GM12891 (cell line): Measurements from ENCODE around the gene NCS1.
"Not testable (repeated sequence)": the region's sequence is repeated elsewhere in the genome, so short reads cannot be mapped to it uniquely, and the experiment has no call there.

ENCODE experiments used
- DNase-seq: peaks from one replicate; pipeline ENCODE4 v3.0.0; 2011; ENCODE audit warnings: low spot score; ENCODE audit not compliant: insufficient read length
- FAIRE-seq: peaks from 2 replicates; lab custom pipeline; 2011; peaks lifted over from hg19 to GRCh38; lab: Jason Lieb, UNC
- PAX5 ChIP-seq: IDR thresholded peaks from 2 replicates; pipeline ENCODE4 v1.6.1; 2011; ENCODE audit warnings: low read length, moderate library complexity, mild to moderate bottlenecking; ENCODE audit not compliant: insufficient read depth, severe bottlenecking
- POLR2A ChIP-seq: IDR thresholded peaks from 2 replicates; pipeline ENCODE4 v1.6.1; 2011; ENCODE audit warnings: low read depth, low read length, control low read depth
- POLR2AphosphoS5 ChIP-seq: IDR thresholded peaks from 2 replicates; pipeline ENCODE4 v1.6.1; 2011; ENCODE audit warnings: low read depth, low read length, control low read depth
- POU2F2 ChIP-seq: IDR thresholded peaks from 2 replicates; pipeline ENCODE4 v1.6.1; 2011; ENCODE audit warnings: low read depth, mild to moderate bottlenecking, control low read depth, low read length, moderate library complexity
- SPI1 ChIP-seq: IDR thresholded peaks from 2 replicates; pipeline ENCODE4 v1.6.1; 2011; ENCODE audit warnings: low read depth, low read length, control low read depth
- TAF1 ChIP-seq: IDR thresholded peaks from 2 replicates; pipeline ENCODE4 v1.6.1; 2011; ENCODE audit warnings: low read depth, low read length, control low read depth

The NCS1 gene

DNA sequence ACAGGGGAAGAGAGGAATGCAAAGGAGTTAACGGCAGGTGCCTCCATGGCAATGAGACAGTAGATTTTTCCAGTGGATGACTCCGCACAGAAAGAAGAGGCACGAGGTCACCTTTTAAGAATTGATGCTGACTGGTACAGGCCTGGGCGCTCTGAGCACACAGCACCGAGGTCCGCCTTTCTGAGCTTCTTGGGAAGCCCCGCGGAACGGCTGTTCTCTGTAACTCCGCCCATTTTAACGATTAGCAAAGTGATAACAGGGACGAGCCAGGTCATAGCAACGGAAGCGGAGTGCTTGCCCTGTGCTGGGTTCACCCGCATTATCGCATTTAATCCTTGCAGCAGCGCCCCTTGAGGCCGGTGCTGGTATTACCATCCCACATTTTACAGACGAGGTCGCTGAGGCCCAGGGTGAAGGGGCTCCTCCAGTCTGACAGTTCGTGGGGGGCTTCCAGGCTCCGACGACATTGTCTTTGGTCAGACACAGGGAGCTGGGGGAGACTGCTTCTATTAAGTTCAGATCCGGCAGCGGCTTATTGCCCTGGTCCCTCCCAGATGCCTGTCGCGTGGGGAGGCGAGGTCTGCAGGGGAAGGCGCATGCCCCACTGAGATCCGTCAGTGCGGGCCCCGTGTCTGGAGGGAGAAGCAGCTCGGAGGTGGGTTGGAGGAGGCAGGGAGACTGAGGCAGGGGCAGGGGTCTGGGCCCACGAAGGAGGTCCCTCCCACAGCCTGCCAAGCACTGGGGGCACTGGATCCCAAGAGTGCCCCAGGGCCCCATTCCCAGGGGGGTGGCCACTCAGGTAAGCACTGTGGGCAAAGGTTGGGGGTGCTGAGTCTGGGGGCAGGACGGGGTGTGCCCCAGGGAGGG, 71.0 kb downstream of the NCS1 start:
- peak; percentile 75 for DNase-seq
- peak; percentile 87 for FAIRE-seq
- TF ChIP-seq SPI1: no peak
- no peak for TF ChIP-seq PAX5
- no peak for TF ChIP-seq TAF1
- peak; percentile 83; the same call in 1 of the 2 replicates for TF ChIP-seq POU2F2

DNA sequence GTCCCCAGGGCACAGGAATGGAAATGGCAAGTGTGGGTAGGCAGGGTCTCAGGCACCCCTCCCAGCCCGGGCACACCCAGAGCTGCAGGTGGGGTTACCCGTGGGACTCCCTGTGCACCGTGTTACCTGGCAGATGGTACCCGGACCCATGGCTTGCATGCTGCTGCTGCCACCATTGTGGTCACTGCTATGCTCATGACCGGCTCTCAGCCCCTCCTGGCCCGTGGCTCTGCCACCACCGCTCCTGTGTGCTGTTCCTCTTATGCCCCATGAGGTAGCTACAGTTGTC, 71.6 kb downstream of the NCS1 start:
- FAIRE-seq (no peak), DNase-seq (no peak)
- TF ChIP-seq POLR2A (no peak), POU2F2 (no peak), TAF1 (no peak), PAX5 (no peak), POLR2AphosphoS5 (no peak), SPI1 (no peak)

DNA sequence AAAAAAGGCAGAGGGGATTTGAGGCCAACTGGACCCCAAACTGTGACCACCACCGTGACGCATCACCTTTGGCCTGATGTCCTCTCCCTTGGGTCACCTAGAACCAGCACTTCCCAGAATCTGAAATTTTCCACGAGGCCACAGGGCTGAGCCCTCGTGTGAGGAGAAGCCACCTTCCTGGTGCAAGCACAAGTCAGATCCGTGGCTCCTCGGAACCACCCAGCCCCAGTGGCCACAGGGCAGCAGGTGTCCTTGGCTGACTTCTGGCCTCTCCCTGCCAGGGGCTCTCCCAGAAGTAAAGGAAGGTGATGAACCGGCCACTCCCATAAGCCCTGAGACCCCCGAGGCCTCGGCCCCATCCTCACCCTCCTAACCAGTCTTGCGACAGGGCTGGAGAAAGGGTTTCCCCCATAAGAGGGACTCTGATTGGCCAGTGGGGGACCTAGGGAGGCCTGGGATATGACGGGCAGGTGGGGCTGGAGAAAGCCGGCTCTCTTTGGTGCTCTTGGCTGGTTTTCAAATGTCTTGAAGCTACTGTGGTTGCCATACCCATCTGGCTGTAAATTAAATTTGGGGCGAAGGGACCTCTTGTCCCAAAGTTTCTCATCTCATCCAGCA, 72.5 kb downstream of the NCS1 start:
- DNase-seq: no peak
- no peak for FAIRE-seq
- TF ChIP-seq POLR2AphosphoS5: no peak
- no peak for TF ChIP-seq POU2F2
- no peak for TF ChIP-seq SPI1
- no peak for TF ChIP-seq PAX5
- no peak for TF ChIP-seq POLR2A
- no peak for TF ChIP-seq TAF1

DNA sequence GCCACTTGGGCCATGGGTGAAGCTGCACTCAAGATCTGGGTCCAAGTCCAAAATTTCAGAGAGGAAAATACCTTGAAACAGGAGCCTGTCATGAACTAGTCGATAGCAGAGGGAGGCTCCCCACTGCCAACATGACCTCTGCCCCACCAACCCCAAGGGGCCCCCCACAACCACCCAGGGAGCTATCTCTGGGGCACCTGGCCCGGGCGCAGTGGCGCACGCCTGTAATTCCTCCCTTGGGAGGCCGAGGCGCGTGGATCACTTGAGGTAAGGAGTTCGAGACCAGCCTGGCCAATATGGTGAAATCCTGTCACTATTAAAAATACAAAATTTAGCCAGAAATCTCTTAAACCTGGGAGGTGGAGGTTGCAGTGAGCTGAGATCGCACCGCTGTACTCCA, 73.3 kb downstream of the NCS1 start:
- no peak for DNase-seq
- FAIRE-seq: no peak
- TF ChIP-seq TAF1: no peak
- TF ChIP-seq POLR2AphosphoS5: no peak
- no peak for TF ChIP-seq POU2F2
- TF ChIP-seq POLR2A: no peak
- no peak for TF ChIP-seq SPI1
- TF ChIP-seq PAX5: no peak

DNA sequence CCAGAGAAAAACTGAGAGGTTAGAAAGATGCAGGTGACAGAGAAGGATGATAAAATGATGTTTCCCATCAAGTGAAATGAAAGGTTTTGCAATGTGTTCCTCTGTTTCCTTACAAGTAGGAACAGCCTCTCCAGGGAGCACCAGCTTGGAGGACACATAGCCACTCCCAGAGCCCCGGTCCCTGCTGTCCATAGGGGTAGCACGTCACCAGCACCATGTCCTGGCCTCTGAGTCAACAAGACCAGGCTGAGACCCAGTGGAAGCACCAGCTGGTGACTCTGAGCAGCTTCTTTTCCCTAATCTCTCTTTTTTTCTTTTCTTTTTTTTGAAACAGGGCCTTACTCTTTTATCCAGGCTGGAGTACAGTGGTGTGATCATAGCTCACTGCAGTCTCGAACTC, 73.9 kb downstream of the NCS1 start:
- FAIRE-seq (no peak), DNase-seq (no peak)
- TF ChIP-seq SPI1 (no peak), PAX5 (no peak), TAF1 (no peak), POLR2A (no peak), POLR2AphosphoS5 (no peak)

DNA sequence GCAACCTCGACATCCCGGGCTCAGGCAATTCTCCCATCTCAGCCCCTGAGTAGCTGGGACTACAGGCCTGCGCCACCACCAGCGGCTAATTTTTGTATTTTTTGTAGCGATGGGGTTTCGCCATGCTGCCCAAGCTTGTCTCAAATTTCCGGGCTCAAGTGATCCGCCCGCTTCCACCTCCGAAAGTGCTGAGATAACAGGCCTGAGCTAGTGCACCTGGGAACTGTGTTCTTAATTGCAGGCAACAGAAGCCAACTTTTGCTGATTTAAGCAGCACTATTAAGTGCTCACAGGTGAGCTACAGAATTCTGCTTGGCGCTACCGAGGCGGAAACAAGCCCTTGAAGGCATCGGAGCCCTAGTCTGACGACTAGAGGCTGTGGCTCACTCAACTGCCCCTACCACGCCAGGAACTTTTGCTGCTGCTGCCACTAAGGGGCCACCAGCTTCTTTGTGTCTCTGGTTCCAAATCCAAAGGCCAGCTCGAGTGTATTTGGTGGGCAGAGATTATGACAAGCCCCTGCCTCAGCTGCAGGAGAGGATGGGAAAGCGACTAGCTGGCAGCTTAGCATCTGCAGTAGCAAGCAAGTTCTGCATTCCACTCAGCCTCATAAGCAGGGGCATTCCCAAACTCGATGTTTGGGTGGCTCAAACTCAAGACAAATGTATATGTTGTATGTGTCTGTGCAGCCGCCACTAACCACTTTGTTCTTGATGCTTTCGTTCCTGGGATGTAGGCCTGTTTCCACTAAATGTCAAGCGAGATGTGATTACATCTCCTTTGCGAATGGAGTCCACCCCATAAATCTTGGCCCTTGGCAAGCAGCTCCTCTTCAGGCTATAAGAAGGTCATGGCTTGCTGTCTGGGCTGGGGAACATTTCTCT, 82.8 kb downstream of the NCS1 start:
- FAIRE-seq: no peak

DNA sequence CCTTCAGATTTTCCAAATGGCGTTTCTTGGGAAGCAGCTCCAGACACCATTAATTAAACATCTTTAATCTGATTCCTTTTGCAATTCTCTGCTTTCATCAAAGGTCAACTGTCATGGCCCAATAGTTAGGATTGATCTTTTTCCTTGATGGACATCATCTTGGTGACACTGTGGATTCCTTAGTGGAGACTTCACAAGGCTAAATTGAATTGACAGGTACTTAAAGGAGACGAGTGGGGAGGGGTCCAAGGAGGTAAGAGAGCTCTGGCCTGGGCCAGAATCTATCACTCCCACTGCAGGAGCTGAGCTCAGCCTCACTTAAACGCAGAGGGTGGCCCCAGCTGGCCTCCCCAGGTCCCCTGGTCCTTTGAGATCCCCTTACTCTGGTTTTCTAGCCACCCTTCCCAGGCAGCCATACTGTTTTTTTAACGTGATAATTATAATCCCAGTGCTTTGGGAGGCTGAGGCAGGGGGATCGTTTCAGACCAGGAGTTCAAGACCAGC, 83.5 kb downstream of the NCS1 start:
- DNase-seq (no peak), FAIRE-seq (no peak)
- TF ChIP-seq POLR2A (no peak), POU2F2 (no peak), POLR2AphosphoS5 (no peak), PAX5 (no peak), TAF1 (no peak), SPI1 (no peak)

More for the DNA sequence above, 82.8 kb downstream of the NCS1 start:
- TF ChIP-seq POLR2A: no peak
- no peak for TF ChIP-seq POLR2AphosphoS5
- no peak for TF ChIP-seq POU2F2
- TF ChIP-seq TAF1: no peak
- TF ChIP-seq PAX5: no peak
- no peak for TF ChIP-seq SPI1
- no peak for DNase-seq

DNA sequence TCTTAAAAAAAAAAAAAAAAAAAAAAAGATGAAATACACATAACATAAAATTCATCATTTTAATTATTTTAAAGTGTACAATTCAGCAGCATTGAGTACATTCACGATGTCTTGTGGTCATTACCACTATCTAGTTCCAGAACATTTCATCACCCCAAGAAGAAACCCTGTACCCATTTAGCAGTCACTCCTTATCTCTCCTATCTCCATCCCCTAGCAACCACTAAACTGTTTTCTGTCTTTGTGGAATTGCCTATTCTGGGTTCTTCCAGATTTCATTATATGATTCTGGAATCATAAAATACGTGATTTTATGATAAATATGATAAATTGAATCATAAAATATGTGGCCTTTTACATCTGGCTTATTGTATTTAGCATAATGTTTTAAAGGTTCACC, 84.4 kb downstream of the NCS1 start:
- TF ChIP-seq SPI1 (no peak), POLR2AphosphoS5 (no peak), POU2F2 (no peak), TAF1 (no peak), POLR2A (no peak), PAX5 (no peak)
- DNase-seq (no peak), FAIRE-seq (no peak)

DNA sequence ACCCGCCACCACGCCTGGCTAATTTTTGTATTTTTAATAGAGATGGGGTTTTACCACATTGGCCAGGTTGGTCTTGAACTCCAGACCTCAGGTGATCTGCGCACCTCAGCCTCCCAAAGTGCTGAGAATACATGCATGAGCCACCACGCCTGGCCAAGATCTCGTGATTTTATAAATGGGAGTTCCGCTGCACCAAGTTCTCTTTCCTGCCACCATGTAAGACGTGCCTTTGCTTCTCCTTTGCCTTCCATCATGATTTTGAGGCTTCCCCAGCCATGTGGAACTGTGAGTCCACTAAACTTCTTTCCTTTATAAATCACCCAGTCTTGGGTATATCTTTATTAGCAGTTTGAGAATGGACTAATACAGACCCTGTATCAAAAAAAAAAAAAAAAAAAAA, 85.9 kb downstream of the NCS1 start:
- not testable (repeated sequence) for DNase-seq, FAIRE-seq

DNA sequence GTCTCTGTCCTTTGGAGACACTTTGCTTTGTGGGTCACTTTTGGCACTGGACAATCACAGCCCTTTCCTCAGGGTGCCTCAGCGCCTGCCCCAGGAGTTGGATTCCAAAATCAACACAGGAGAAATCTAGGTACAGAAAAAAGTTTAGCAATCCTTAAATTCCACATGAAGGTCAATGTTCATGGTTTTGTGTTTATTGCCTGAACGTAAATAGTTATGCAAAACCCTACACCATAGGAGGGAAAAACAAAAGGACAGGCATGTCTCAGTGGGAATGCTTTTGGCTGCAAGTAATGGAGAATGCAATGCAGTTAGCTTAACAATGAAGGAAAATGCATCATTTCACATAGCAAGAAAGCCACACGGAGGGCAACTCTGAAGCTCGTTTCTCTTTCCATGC, 86.8 kb downstream of the NCS1 start:
- DNase-seq (no peak), FAIRE-seq (no peak)
- TF ChIP-seq TAF1 (no peak), PAX5 (no peak), SPI1 (no peak), POLR2A (no peak), POU2F2 (no peak), POLR2AphosphoS5 (no peak)
